Measurements from ENCODE around the gene TXNDC11. TPM values are rescaled to one million over a fixed set of nuclear protein-coding genes. Genes with fewer than 3 reads are reported as not detected.

The TXNDC11 gene
- total and polyA plus RNA-seq, 2 donors (not counting 3 experiments of a cell fraction or from before 2014, with no cell fraction given), result 42.5 to 66.0 TPM

DNA sequence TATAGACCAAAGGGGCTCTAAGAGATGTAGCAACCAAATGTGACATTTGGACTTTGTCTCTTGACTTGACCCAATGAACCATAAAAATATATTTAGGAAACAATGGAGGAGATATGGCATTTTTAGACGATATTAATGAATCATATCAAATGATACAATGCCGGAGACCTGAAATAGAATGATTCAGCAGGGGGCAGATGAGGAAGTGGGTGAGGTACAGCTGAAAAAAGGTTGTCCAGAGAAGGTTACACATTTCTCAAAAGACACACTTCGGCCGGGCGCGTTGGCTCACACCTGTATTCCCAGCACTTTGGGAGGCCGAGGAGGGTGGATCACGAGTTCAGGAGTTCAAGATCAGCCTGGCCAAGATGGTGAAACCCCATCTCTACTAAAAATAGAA lies 90.9 kb downstream of the TXNDC11 start:
- TF ChIP-seq EZH2 (IDR thresholded peaks at IDR 0.05; ENCODE audit: borderline replicate concordance, low read depth, low read length, severe bottlenecking) (no peak), POLR2AphosphoS5 (IDR thresholded peaks at IDR 0.05; ENCODE audit: insufficient read depth, low read depth, low read length) (no peak), FOS (IDR thresholded peaks at IDR 0.05; ENCODE audit: borderline replicate concordance, insufficient read depth, low read length) (no peak), POLR2A (IDR thresholded peaks at IDR 0.05; ENCODE audit: low read depth, low read length) (no peak), GATA2 (IDR thresholded peaks at IDR 0.05; ENCODE audit: insufficient read depth, insufficient read length, low read depth, low read length) (no peak), JUN (IDR thresholded peaks at IDR 0.05; ENCODE audit: borderline replicate concordance, insufficient read depth, insufficient read length, low read depth) (no peak), MYC (IDR thresholded peaks at IDR 0.05; ENCODE audit: low read depth, low read length) (no peak)
- TF ChIP-seq, protein P1, sequence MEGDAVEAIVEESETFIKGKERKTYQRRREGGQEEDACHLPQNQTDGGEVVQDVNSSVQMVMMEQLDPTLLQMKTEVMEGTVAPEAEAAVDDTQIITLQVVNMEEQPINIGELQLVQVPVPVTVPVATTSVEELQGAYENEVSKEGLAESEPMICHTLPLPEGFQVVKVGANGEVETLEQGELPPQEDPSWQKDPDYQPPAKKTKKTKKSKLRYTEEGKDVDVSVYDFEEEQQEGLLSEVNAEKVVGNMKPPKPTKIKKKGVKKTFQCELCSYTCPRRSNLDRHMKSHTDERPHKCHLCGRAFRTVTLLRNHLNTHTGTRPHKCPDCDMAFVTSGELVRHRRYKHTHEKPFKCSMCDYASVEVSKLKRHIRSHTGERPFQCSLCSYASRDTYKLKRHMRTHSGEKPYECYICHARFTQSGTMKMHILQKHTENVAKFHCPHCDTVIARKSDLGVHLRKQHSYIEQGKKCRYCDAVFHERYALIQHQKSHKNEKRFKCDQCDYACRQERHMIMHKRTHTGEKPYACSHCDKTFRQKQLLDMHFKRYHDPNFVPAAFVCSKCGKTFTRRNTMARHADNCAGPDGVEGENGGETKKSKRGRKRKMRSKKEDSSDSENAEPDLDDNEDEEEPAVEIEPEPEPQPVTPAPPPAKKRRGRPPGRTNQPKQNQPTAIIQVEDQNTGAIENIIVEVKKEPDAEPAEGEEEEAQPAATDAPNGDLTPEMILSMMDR (IDR thresholded peaks at IDR 0.05; ENCODE audit: extremely low read depth in 1 of 2, insufficient read depth in 1 of 2, low read depth in 1 of 2, low read length in 2 of 2), result no peak
- TF ChIP-seq, protein P2, sequence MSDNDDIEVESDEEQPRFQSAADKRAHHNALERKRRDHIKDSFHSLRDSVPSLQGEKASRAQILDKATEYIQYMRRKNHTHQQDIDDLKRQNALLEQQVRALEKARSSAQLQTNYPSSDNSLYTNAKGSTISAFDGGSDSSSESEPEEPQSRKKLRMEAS (IDR thresholded peaks at IDR 0.05; ENCODE audit: insufficient read depth, insufficient read length), result no peak
- Histone ChIP-seq H3K4me1 (ENCODE audit: control insufficient read depth, extremely low read depth, insufficient read depth, low read length) (no peaks in the 10 kb centered on the region), H3K9ac (replicated peaks; ENCODE audit: extremely low read depth, insufficient read depth, low read length) (no peak overlapping the region), H3K4me2 (ENCODE audit: insufficient read depth, low read length) (no peak overlapping the region), H4K20me1 (replicated peaks; ENCODE audit: control insufficient read depth, extremely low read depth, insufficient read depth, low read length) (no peaks in the 10 kb centered on the region), H3K36me3 (ENCODE audit: control insufficient read depth in 2 of 2, extremely low read depth in 1 of 2, insufficient read depth in 2 of 2, low read length in 2 of 2) (no peaks in the 10 kb centered on the region), H3K4me3 (replicated peaks in 1 of 3; ENCODE audit: insufficient read depth in 1 of 3, low read depth in 1 of 3, low read length in 3 of 3) (no peak overlapping the region), H3K79me2 (ENCODE audit: control insufficient read depth, insufficient read depth, low read length) (no peaks in the 10 kb centered on the region), H3K9me1 (replicated peaks; ENCODE audit: control insufficient read depth, extremely low read depth, insufficient read depth, low read length) (no peaks in the 10 kb centered on the region), H3K9me3 (replicated peaks; ENCODE audit: control insufficient read depth, insufficient read depth, low read length) (no peaks in the 10 kb centered on the region), H3K27ac (ENCODE audit: insufficient read depth, low read depth, low read length) (no peak overlapping the region), H2AFZ (ENCODE audit: low read depth, low read length) (no peak overlapping the region), H3K27me3 (ENCODE audit: control insufficient read depth in 2 of 2, insufficient read depth in 2 of 2, low read length in 2 of 2) (no peaks in the 10 kb centered on the region)
- ChIA-PET POLR2A (no interaction called here), CTCF (interaction anchor here (0.7 kb wide), 1 partner anchor 62 kb away, joined by 3 read pairs; no protein-coding TSS in a partner anchor)
- DNase-seq (ENCODE audit: low read depth, low spot score), result no peak
- intact Hi-C loops (cut with micrococcal nuclease), result no loop called here
- FAIRE-seq, result no peak
- dilution Hi-C loops (cut with MboI; ENCODE audit: extremely low pct_ligation_motif_present, low sequenced_read_pairs), result no loop called here
- BruUV-seq (replicated peaks), result no TSS peak

All from endothelial cell of umbilical vein (primary cell).